Prostate gland (tissue), 2 donors: ENCODE results near the gene TMEM256.

Source experiments
- POLR2A ChIP-seq: fragments of 450-650 bp; IDR thresholded peaks from one replicate; pipeline ENCODE4 v1.6.1; 2016; ENCODE audit warnings: antibody characterized with exemption, mild to moderate bottlenecking
- TF ChIP-seq, protein P1 (sequence below), 4 experiments: fragments of 200-600 bp in 2 of 4; fragments of 450-650 bp in 2 of 4; sonication (generic) in 2 of 4; IDR thresholded peaks; 1 replicate in 3 of 4; 2 replicates in 1 of 4; pipeline ENCODE4 v1.5.1; 2016 to 2019; ENCODE audit warnings: antibody characterized with exemption in 4 of 4, mild to moderate bottlenecking in 2 of 4, moderate library complexity in 2 of 4

- no peak for TF ChIP-seq POLR2A
- TF ChIP-seq, protein P1, sequence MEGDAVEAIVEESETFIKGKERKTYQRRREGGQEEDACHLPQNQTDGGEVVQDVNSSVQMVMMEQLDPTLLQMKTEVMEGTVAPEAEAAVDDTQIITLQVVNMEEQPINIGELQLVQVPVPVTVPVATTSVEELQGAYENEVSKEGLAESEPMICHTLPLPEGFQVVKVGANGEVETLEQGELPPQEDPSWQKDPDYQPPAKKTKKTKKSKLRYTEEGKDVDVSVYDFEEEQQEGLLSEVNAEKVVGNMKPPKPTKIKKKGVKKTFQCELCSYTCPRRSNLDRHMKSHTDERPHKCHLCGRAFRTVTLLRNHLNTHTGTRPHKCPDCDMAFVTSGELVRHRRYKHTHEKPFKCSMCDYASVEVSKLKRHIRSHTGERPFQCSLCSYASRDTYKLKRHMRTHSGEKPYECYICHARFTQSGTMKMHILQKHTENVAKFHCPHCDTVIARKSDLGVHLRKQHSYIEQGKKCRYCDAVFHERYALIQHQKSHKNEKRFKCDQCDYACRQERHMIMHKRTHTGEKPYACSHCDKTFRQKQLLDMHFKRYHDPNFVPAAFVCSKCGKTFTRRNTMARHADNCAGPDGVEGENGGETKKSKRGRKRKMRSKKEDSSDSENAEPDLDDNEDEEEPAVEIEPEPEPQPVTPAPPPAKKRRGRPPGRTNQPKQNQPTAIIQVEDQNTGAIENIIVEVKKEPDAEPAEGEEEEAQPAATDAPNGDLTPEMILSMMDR (IDR thresholded peaks at IDR 0.05): no peak
Observed at GRCh38 chr17:7367083-7367482, 36.8 kb downstream of the TMEM256 start.
